ENCODE data around the gene OR6X1.

OR6X1 gene, protein sequence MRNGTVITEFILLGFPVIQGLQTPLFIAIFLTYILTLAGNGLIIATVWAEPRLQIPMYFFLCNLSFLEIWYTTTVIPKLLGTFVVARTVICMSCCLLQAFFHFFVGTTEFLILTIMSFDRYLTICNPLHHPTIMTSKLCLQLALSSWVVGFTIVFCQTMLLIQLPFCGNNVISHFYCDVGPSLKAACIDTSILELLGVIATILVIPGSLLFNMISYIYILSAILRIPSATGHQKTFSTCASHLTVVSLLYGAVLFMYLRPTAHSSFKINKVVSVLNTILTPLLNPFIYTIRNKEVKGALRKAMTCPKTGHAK

DNA sequence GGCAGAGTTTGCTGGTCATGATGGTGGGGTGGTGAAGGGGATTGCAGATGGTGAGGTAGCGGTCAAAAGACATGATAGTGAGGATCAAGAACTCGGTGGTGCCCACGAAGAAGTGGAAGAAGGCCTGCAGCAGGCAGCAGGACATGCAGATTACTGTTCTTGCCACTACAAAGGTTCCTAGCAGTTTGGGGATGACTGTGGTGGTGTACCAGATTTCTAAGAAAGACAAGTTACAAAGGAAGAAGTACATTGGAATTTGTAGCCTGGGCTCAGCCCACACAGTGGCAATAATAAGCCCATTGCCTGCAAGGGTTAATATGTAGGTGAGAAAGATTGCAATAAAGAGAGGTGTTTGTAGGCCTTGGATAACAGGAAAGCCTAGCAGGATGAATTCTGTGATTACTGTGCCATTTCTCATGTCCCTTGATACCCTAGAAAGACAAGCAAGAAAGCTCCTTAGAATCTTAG is at the start of gene OR6X1:
TSS of gene OR6X1 (minus strand) at position 418 of the 468 bp plus-strand sequence. CDS start at position 418, 0 bp downstream.
- DNase-seq (ENCODE audit: low spot score in 2 of 2) (no peak), ATAC-seq (replicated peaks; ENCODE audit: extremely low read depth, poor library complexity, severe bottlenecking) (no peak)
- Mint-ChIP-seq H3K4me3 (no peak within 1 kb of the TSS), H3K27me3 (peaks cover 79% of the 10 kb centered on the region), H3K27ac (ENCODE audit: low read depth) (no peak within 1 kb of the TSS), H3K4me1 (no peaks in the 10 kb centered on the region), H3K36me3 (ENCODE audit: insufficient read depth) (no peaks in the 10 kb centered on the region), H3K9me3 (no peaks in the 10 kb centered on the region)

DNA sequence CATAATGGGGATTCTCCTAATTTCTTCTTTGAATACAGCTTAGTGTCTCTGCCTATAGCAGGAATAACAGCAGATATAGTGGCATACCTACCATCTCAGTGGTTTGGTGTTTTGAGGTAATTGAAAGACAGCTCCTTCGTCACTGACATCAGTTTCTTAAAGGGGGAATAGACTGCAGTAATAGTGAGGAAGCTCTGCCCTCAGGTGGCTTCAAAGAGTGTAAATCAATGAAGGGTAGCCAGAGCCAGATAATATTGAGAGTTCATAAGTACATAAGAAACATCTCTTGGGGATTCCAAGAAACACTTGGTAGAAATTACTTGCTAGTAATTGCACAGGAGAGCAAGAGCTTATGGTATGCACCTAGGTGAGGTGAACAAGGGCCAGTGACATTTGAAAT is 47.4 kb upstream of the OR6X1 start:
- H3K9me3 Mint-ChIP-seq, result no peaks in the 10 kb centered on the region
- no peak overlapping the region for H3K4me3 Mint-ChIP-seq
- H3K36me3 Mint-ChIP-seq (ENCODE audit: insufficient read depth), result no peaks in the 10 kb centered on the region
- H3K4me1 Mint-ChIP-seq, result no peaks in the 10 kb centered on the region
- H3K27ac Mint-ChIP-seq (ENCODE audit: low read depth), result no peak overlapping the region
- peaks cover 14% of the 10 kb centered on the region for H3K27me3 Mint-ChIP-seq
- ATAC-seq (replicated peaks; ENCODE audit: extremely low read depth, poor library complexity, severe bottlenecking) (no peak), DNase-seq (ENCODE audit: low spot score in 2 of 2) (no peak)

DNA sequence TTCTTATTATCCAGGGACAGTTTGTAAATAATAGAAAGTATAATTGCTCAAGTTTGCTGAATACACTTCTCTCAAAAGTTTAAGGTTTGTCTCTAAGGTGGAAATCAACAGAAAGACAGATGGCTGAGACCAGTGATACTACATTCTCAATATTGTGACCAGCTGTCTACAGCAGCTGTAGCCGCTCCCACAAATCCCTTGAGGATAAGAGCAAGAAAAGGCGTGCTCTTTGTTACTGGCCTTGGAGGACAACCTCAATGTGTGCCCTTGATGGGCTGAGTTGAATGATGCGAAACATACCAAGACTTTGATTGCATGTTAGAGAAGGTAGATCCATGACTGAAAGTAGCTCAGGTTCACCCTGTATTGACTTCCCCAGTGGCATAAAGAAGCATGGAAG is 45.7 kb upstream of the OR6X1 start:
- H3K9me3 Mint-ChIP-seq, result no peaks in the 10 kb centered on the region
- ATAC-seq (replicated peaks; ENCODE audit: extremely low read depth, poor library complexity, severe bottlenecking) (no peak), DNase-seq (ENCODE audit: low spot score in 2 of 2) (no peak)
- H3K27me3 Mint-ChIP-seq, result peaks cover 9% of the 10 kb centered on the region
- no peaks in the 10 kb centered on the region for H3K36me3 Mint-ChIP-seq (ENCODE audit: insufficient read depth)
- H3K27ac Mint-ChIP-seq (ENCODE audit: low read depth), result no peak overlapping the region
- no peak overlapping the region for H3K4me3 Mint-ChIP-seq
- no peaks in the 10 kb centered on the region for H3K4me1 Mint-ChIP-seq

DNA sequence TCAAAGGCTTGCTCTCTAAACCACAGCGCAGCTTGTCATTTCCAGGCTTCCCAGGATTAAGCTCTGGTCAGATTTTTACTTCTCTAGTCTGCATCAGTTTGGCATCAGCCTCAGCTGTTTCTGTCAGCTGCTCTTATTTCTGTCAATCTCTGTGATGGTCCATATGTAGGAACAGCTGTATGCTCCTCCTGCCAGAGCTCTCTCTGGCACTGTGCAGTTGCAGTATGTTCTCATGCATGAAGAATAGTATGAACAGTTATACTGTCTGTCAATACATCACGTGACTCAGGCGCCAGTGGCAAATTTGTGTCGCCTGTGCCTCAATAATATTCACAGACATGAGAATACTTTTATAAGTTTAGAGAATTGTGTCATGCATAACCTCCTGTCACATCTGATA is 45.1 kb upstream of the OR6X1 start:
- no peak for DNase-seq (ENCODE audit: low spot score in 2 of 2)
- H3K27ac Mint-ChIP-seq (ENCODE audit: low read depth), result no peak overlapping the region
- no peaks in the 10 kb centered on the region for H3K36me3 Mint-ChIP-seq (ENCODE audit: insufficient read depth)
- H3K4me1 Mint-ChIP-seq, result no peaks in the 10 kb centered on the region
- ATAC-seq (replicated peaks; ENCODE audit: extremely low read depth, poor library complexity, severe bottlenecking), result no peak
- H3K4me3 Mint-ChIP-seq, result no peak overlapping the region
- H3K27me3 Mint-ChIP-seq, result peaks cover 15% of the 10 kb centered on the region
- no peaks in the 10 kb centered on the region for H3K9me3 Mint-ChIP-seq

DNA sequence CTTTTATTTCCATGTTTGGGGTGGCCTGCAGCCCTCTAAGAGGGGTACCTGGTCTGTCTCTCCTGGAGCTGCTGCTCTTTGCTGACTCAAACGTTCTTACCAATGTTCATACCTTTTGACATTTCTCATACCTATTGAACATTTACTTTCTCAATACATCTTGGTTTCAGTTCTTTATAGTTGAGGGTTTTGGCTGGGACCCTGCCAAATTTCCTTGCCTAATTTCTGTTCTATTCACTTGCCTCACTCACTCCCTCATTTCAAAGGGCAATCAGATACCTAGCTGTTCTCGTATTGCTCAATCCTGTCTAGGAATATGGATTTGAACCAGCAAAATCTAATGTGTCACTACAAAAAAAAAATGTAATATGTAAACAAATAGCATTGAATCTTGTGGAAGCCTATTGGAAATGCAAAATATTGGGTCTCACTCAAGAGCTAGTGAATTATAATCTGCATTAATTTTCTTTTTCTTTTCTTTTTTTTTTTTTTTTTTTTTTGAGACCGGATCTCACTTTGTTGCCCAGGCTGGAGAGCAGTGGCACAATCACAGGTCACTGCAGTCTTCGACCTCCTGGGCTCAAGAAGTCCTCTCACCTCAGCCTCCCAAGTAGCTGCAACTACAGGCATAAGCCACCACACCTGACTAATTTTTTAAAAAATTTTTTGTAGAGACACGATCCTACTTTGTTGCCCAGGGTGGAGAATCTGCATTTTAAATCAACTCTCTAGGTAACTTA is 44.4 kb upstream of the OR6X1 start:
- ATAC-seq (replicated peaks; ENCODE audit: extremely low read depth, poor library complexity, severe bottlenecking) (no peak), DNase-seq (ENCODE audit: low spot score in 2 of 2) (no peak)
- Mint-ChIP-seq H3K4me3 (no peak overlapping the region), H3K36me3 (ENCODE audit: insufficient read depth) (no peaks in the 10 kb centered on the region), H3K4me1 (no peaks in the 10 kb centered on the region), H3K9me3 (no peaks in the 10 kb centered on the region), H3K27ac (ENCODE audit: low read depth) (no peak overlapping the region), H3K27me3 (peaks cover 23% of the 10 kb centered on the region)

DNA sequence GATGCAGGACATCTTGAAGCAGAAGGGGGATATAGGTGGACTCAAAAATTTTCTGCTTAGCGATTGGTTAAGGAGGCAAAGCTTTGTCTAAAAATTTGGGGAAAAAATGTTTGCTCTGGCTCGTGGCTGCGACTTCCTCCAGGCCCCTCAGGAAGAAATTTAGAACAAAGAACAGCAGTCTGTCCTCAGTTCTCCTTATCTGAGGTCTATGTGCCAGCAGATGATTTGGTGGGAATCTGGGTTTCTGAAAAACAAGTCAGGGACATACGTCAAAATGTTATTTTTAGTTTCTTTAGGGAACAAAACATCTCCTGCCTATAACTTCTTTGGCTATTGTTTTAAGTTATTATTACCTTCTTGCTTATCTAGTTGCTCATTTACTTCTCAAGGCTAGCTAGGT is 43.8 kb upstream of the OR6X1 start:
- Mint-ChIP-seq H3K4me1 (no peaks in the 10 kb centered on the region), H3K27ac (ENCODE audit: low read depth) (no peak overlapping the region), H3K4me3 (no peak overlapping the region), H3K36me3 (ENCODE audit: insufficient read depth) (no peaks in the 10 kb centered on the region), H3K27me3 (peaks cover 29% of the 10 kb centered on the region), H3K9me3 (no peaks in the 10 kb centered on the region)
- DNase-seq (ENCODE audit: low spot score in 2 of 2), result no peak
- ATAC-seq (replicated peaks; ENCODE audit: extremely low read depth, poor library complexity, severe bottlenecking), result no peak

DNA sequence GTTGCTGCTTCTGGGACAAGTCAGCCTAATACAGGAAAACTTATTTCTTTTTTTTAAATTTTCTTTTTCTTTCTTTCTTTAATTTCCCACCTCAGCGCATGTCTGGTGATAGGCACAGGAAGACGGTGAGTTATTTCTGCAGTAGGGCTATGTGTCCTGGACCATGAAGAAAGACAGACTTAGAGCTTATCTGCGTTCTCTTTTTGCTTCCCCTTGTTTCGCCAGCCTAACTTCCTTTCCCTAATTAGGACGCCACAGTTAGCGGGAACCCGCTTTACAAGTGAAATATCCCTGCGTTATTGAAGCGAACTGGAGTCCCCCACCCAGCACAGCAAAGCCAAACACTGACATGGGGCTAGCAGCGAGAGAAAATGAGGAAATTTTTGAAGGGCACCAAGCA is 43.2 kb upstream of the OR6X1 start:
- H3K36me3 Mint-ChIP-seq (ENCODE audit: insufficient read depth), result no peaks in the 10 kb centered on the region
- H3K27ac Mint-ChIP-seq (ENCODE audit: low read depth), result no peak overlapping the region
- ATAC-seq (replicated peaks; ENCODE audit: extremely low read depth, poor library complexity, severe bottlenecking), result no peak
- peaks cover 31% of the 10 kb centered on the region for H3K27me3 Mint-ChIP-seq
- no peaks in the 10 kb centered on the region for H3K4me1 Mint-ChIP-seq
- H3K9me3 Mint-ChIP-seq, result no peaks in the 10 kb centered on the region
- no peak overlapping the region for H3K4me3 Mint-ChIP-seq
- DNase-seq (ENCODE audit: low spot score in 2 of 2), result no peak

DNA sequence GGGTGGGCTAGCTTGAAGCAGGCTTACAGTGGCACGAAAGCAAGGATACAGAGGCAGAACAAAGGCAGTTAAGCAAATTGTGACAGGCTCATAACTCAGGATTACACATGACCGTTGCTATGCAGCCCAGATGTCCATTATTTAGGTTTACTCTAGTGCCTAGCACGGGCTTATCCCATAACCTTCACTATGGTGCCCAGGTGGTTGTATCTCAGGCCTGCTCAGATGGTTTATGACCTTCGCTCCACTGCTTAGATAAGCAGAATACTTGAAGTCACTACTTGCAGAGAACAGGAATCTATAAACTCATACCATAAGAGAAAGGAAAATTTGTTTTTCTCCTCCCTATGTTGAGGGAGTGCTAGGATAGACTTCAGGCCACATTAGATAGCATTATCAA is 42.8 kb upstream of the OR6X1 start:
- DNase-seq (ENCODE audit: low spot score in 2 of 2) (no peak), ATAC-seq (replicated peaks; ENCODE audit: extremely low read depth, poor library complexity, severe bottlenecking) (no peak)
- Mint-ChIP-seq H3K27me3 (peaks cover 31% of the 10 kb centered on the region), H3K4me1 (no peaks in the 10 kb centered on the region), H3K36me3 (ENCODE audit: insufficient read depth) (no peaks in the 10 kb centered on the region), H3K27ac (ENCODE audit: low read depth) (no peak overlapping the region), H3K9me3 (no peaks in the 10 kb centered on the region), H3K4me3 (no peak overlapping the region)

DNA sequence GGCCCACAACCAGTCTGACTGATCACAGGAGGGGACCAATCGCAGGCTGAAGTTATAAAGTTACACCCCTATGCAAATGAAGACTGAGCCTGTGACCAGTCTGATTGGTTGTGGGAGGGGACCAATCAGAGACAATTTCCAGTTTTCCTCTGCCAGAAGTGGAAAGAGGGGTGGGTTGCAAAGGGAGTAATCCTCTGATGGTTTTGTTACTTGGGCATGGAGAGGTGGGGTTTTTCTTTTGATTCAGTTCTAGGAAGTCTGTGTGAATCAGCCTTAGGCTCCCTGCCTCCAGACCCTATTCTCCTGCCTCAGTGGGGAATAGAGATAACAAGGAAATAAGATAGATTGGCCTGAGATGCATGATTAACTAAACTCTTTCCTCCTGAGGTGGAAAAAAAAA is 41.9 kb upstream of the OR6X1 start:
- no peak for ATAC-seq (replicated peaks; ENCODE audit: extremely low read depth, poor library complexity, severe bottlenecking)
- no peaks in the 10 kb centered on the region for H3K9me3 Mint-ChIP-seq
- H3K36me3 Mint-ChIP-seq (ENCODE audit: insufficient read depth), result no peaks in the 10 kb centered on the region
- H3K4me1 Mint-ChIP-seq, result no peaks in the 10 kb centered on the region
- H3K27ac Mint-ChIP-seq (ENCODE audit: low read depth), result no peak overlapping the region
- peaks cover 31% of the 10 kb centered on the region for H3K27me3 Mint-ChIP-seq
- no peak for DNase-seq (ENCODE audit: low spot score in 2 of 2)
- no peak overlapping the region for H3K4me3 Mint-ChIP-seq

DNA sequence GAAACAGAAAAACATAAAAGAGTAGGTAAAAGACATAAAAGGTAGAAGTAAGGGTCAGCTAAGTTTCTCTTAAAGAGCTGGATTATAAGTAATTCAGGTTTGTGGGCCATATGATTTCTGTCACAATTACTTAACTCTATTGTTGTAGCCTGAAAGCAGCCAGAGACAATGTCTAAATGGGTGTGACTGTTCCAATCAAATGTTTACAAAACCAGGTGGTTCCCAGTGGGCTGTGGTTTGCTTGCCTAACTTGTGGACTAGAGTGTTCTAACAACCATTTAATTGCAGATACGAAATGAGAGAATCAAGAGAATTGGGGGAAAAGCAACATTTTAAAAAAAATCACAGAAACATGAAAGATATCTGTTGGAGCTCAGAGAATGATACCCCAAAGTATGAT is 29.2 kb upstream of the OR6X1 start:
- DNase-seq (ENCODE audit: low spot score in 2 of 2) (no peak), ATAC-seq (replicated peaks; ENCODE audit: extremely low read depth, poor library complexity, severe bottlenecking) (no peak)
- no peak overlapping the region for H3K4me3 Mint-ChIP-seq
- H3K27me3 Mint-ChIP-seq, result peaks cover 59% of the 10 kb centered on the region
- H3K4me1 Mint-ChIP-seq, result no peaks in the 10 kb centered on the region
- H3K9me3 Mint-ChIP-seq, result no peaks in the 10 kb centered on the region
- no peak overlapping the region for H3K27ac Mint-ChIP-seq (ENCODE audit: low read depth)
- no peaks in the 10 kb centered on the region for H3K36me3 Mint-ChIP-seq (ENCODE audit: insufficient read depth)

DNA sequence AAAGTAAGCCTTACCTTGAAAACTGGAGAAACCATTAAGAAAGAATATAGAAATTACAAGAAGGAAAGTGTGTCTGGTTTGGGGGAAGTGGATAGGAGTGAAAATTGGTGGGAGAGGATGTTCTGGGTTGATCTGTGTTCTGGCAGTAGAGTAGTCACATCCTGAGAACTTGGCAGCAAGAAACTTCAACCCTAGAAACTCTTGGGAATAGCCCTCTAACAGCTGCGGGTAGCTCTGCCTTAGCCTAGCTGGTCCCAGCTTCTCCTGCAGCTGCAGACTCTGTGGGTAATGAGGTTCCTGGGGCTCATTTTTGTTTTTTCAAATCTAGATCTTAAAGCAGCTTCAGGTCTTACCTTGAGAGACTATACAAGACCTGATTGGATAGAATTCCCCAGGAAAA is 24.2 kb upstream of the OR6X1 start:
- Mint-ChIP-seq H3K4me1 (no peaks in the 10 kb centered on the region), H3K4me3 (no peak overlapping the region), H3K27ac (ENCODE audit: low read depth) (no peak overlapping the region), H3K36me3 (ENCODE audit: insufficient read depth) (no peaks in the 10 kb centered on the region), H3K9me3 (no peaks in the 10 kb centered on the region), H3K27me3 (peaks cover 41% of the 10 kb centered on the region)
- ATAC-seq (replicated peaks; ENCODE audit: extremely low read depth, poor library complexity, severe bottlenecking), result no peak
- DNase-seq (ENCODE audit: low spot score in 2 of 2), result no peak

DNA sequence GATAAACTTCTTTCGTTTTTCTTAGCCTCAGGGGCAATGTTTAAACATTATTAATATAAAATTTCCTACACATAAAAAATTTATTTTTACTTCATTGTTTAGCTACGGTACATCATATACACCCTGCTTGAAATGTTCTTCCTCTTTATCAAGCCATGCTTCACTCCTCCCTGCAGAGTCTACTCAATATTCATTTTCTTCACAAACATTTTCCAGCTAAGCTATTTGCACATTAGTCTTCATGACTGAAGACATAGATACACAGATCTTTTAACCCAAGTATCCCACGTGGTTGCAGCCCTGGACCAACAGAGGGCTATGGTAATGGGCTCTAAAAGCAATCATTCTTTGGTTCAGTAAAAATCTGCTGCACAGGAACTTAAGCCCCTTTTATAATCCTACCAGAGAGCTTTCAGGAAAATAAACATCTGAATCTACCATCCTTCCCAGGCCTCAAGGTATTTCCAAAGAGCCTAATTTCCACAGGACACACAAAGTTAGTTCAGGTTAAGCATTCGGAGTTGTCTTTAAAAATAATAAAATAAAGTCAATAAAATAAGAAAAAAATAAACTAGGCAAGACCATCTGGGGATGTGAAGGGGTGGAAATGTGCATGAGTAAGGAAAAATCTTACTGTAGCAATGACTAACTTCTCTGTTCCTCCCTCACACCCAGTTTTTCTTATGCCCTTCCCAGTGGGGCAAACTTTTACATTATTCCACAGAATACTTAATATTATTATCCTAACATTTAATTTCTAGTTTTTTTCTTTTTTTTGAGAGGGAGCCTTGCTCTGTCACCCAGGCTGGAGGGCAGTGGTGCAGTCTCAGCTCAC is 21.6 kb upstream of the OR6X1 start:
- ATAC-seq (replicated peaks; ENCODE audit: extremely low read depth, poor library complexity, severe bottlenecking) (no peak), DNase-seq (ENCODE audit: low spot score in 2 of 2) (no peak)
- Mint-ChIP-seq H3K27me3 (peaks cover 26% of the 10 kb centered on the region), H3K4me1 (no peaks in the 10 kb centered on the region), H3K27ac (ENCODE audit: low read depth) (no peak overlapping the region), H3K9me3 (no peaks in the 10 kb centered on the region), H3K36me3 (ENCODE audit: insufficient read depth) (no peaks in the 10 kb centered on the region), H3K4me3 (no peak overlapping the region)
